CD14-positive monocyte (primary cell): Measurements from ENCODE around the gene MRPL49. TPM values are rescaled to one million over a fixed set of nuclear protein-coding genes. Genes with fewer than 3 reads are reported as not detected.

ENCODE experiments used
- DNase-seq, 3 donors: peaks; one replicate each; pipeline ENCODE4 v3.0.0-alpha.2; 2011 to 2022
- H2AFZ ChIP-seq: 2 replicates; pipeline ENCODE4 v1.6.0; 2012; ENCODE audit warnings: mild to moderate bottlenecking, low read depth, low read length, inconsistent platforms; ENCODE audit not compliant: insufficient read depth, poor library complexity, severe bottlenecking
- H3K27ac ChIP-seq, 2 donors: 1 replicate in 1 of 2; 2 replicates in 1 of 2; pipeline ENCODE4 v1.5.1; 2012 to 2013; ENCODE audit warnings: low read length in 2 of 2, control low read depth in 1 of 2, inconsistent platforms in 1 of 2, low read depth in 1 of 2, mild to moderate bottlenecking in 1 of 2
- H3K27me3 ChIP-seq, 2 donors: one replicate each; pipeline versions ENCODE4 v1.6.0 to v1.6.1; 2011 to 2013; ENCODE audit warnings: low read length in 2 of 2; ENCODE audit not compliant: control insufficient read depth in 2 of 2, insufficient read depth in 2 of 2
- H3K36me3 ChIP-seq, 2 donors: replicated peaks in 1 of 2; 1 replicate in 1 of 2; 2 replicates in 1 of 2; pipeline versions ENCODE4 v1.5.1 to v1.6.1; 2012 to 2013; ENCODE audit warnings: low read length in 2 of 2, control low read depth in 1 of 2, inconsistent platforms in 1 of 2, mild to moderate bottlenecking in 1 of 2; ENCODE audit not compliant: insufficient read depth in 2 of 2, control insufficient read depth in 1 of 2
- H3K4me1 ChIP-seq, 2 donors: 1 replicate in 1 of 2; 2 replicates in 1 of 2; pipeline versions ENCODE4 v1.5.1 to v1.6.1; 2012 to 2013; ENCODE audit warnings: low read length in 2 of 2, control low read depth in 1 of 2, inconsistent platforms in 1 of 2, mild to moderate bottlenecking in 1 of 2, moderate library complexity in 1 of 2; ENCODE audit not compliant: insufficient read depth in 2 of 2, control insufficient read depth in 1 of 2
- H3K4me2 ChIP-seq: replicated peaks from 2 replicates; pipeline ENCODE3; 2012; ENCODE audit warnings: low read length, moderate library complexity, mild to moderate bottlenecking; ENCODE audit not compliant: poor library complexity, severe bottlenecking; ENCODE audit errors: extremely low read depth
- H3K4me3 ChIP-seq, 3 experiments: fragments of 200-600 bp in 1 of 3; sonication (generic) in 1 of 3; replicated peaks in 1 of 3; 1 replicate in 2 of 3; 2 replicates in 1 of 3; pipeline ENCODE4 v1.5.1; 2011 to 2013; ENCODE audit warnings: low read length in 3 of 3, mild to moderate bottlenecking in 3 of 3, control low read depth in 2 of 3, low read depth in 2 of 3, inconsistent platforms in 1 of 3, moderate library complexity in 1 of 3
- H3K79me2 ChIP-seq: 2 replicates; pipeline ENCODE4 v1.6.0; 2012; ENCODE audit warnings: mild to moderate bottlenecking, control low read depth, inconsistent platforms, low read length, moderate library complexity; ENCODE audit not compliant: insufficient read depth
- H3K9ac ChIP-seq: 2 replicates; pipeline ENCODE4 v1.6.0; 2017; ENCODE audit warnings: low read length, mild to moderate bottlenecking; ENCODE audit not compliant: insufficient read depth, poor library complexity, severe bottlenecking
- H3K9me3 ChIP-seq, 2 donors: replicated peaks in 1 of 2; 1 replicate in 1 of 2; 2 replicates in 1 of 2; pipeline versions ENCODE4 v1.5.1 to v1.6.1; 2012 to 2013; ENCODE audit warnings: low read length in 2 of 2, control low read depth in 1 of 2; ENCODE audit not compliant: control insufficient read depth in 1 of 2, insufficient read depth in 1 of 2
- H4K20me1 ChIP-seq: 2 replicates; pipeline ENCODE4 v1.6.0; 2012; ENCODE audit warnings: mild to moderate bottlenecking, low read length, control low read depth, moderate library complexity; ENCODE audit not compliant: insufficient read depth
- H3K27ac Mint-ChIP-seq, 7 donors: one replicate each; pipeline ENCODE4 v1.8.0; 2020; ENCODE audit warnings: mild to moderate bottlenecking in 7 of 7, mixed read lengths in 7 of 7, moderate library complexity in 6 of 7, inconsistent platforms in 2 of 7
- H3K27me3 Mint-ChIP-seq, 3 donors: one replicate each; pipeline ENCODE4 v1.8.0; 2021 to 2022; ENCODE audit warnings: low read depth in 3 of 3, mild to moderate bottlenecking in 3 of 3, mixed read lengths in 3 of 3, moderate library complexity in 3 of 3, inconsistent platforms in 1 of 3
- H3K36me3 Mint-ChIP-seq, 2 donors: one replicate each; pipeline ENCODE4 v1.8.0; 2020; ENCODE audit warnings: mixed read lengths in 2 of 2, inconsistent platforms in 1 of 2, mild to moderate bottlenecking in 1 of 2
- H3K4me1 Mint-ChIP-seq: one replicate; pipeline ENCODE4 v1.8.0; 2020; ENCODE audit warnings: mild to moderate bottlenecking, mixed read lengths
- H3K4me3 Mint-ChIP-seq, 2 donors: one replicate each; pipeline ENCODE4 v1.8.0; 2020; ENCODE audit warnings: mild to moderate bottlenecking in 2 of 2, mixed read lengths in 2 of 2, moderate library complexity in 1 of 2
- H3K9me3 Mint-ChIP-seq, 7 donors: one replicate each; pipeline ENCODE4 v1.8.0; 2020 to 2022; ENCODE audit warnings: mixed read lengths in 7 of 7, mild to moderate bottlenecking in 6 of 7, moderate library complexity in 6 of 7, inconsistent platforms in 2 of 7
- CTCF ChIP-seq: fragments of 200-600 bp; IDR thresholded peaks from one replicate; pipeline ENCODE4 v1.8.0; 2022; ENCODE audit warnings: antibody characterized with exemption, mild to moderate bottlenecking
- WGBS: methylation state at CpG from one replicate; pipeline ENCODE4 v1.1.5; 2013; ENCODE audit warnings: missing lambda C conversion rate; ENCODE audit not compliant: insufficient coverage; 5-methylcytosine and 5-hydroxymethylcytosine counted together
- intact Hi-C, 2 donors: fragments of 100-400 bp; cut with micrococcal nuclease; formaldehyde crosslinking; loops; one replicate each; pipeline versions ENCODE4 v1.15.0 to v1.15.1; 2023
- polyA plus RNA-seq, 3 donors: library from polyadenylated mRNA; depleted of rRNA in 1 of 3; unstranded in 2 of 3; stranded (reverse) in 1 of 3; fragments of 300-500 nt in 2 of 3; fragments of >200 nt in 1 of 3; fragmentation: Illumina TruSeq in 2 of 3; gene quantifications; 1 replicate in 2 of 3; 2 replicates in 1 of 3; pipeline ENCODE4 v1.2.3, GENCODE V29; 2012 to 2021

Gene MRPL49
- polyA plus RNA-seq, 3 donors, result 19.8 to 33.9 (median 32.7) TPM

- TF ChIP-seq CTCF, result peak; percentile 98
- Histone ChIP-seq H4K20me1 (peaks cover 18% of the 10 kb centered on the region), H3K9ac (no peak overlapping the region), H3K79me2 (no peaks in the 10 kb centered on the region), H3K27me3 (peaks cover 0 to 15% of the 10 kb centered on the region in 2 donors), H3K27ac (peak overlapping the region in 1 of 2 donors; percentile 12), H3K4me1 (peaks cover 27 to 32% of the 10 kb centered on the region in 2 donors), H3K4me2 (peak overlapping the region; percentile 59), H2AFZ (peak overlapping the region; percentile 60), H3K9me3 (no peaks in the 10 kb centered on the region), H3K36me3 (peaks cover 21 to 43% of the 10 kb centered on the region in 2 donors), H3K4me3 (peak overlapping the region in 1 of 3 experiments; percentile 48)
- intact Hi-C loops, result loop anchor here in 1 of 2 donors (5.0 kb wide), 2 partner anchors 72 to 98 kb away; partner anchors contain the start of genes ARL2 and CAPN1
- Mint-ChIP-seq H3K27ac (peak overlapping the region in 4 of 7 donors; percentile 41 to 75 (median 52)), H3K4me1 (peaks cover 32% of the 10 kb centered on the region), H3K9me3 (peaks cover 0 to 5% (median 0%) of the 10 kb centered on the region in 7 donors), H3K4me3 (peak overlapping the region; percentile 45 to 71), H3K36me3 (peaks cover 31 to 36% of the 10 kb centered on the region in 2 donors), H3K27me3 (peaks cover 13 to 22% (median 15%) of the 10 kb centered on the region in 3 donors)
- under 1% methylated on average over 13 of the region's 18 CpGs for WGBS
- peak; percentile 68 to 83 (median 74) for DNase-seq
These were observed 11.7 kb upstream of the MRPL49 start for GRCh38 chr11:65110354-65110861.

GRCh38 chr11:65111159-65111743, 10.9 kb upstream of the MRPL49 start:
- Histone ChIP-seq H3K4me3 (peak overlapping the region in 1 of 3 experiments; percentile 81), H4K20me1 (peaks cover 24% of the 10 kb centered on the region), H3K36me3 (peaks cover 21 to 34% of the 10 kb centered on the region in 2 donors), H3K4me1 (peaks cover 29 to 37% of the 10 kb centered on the region in 2 donors), H3K27me3 (peaks cover 0 to 15% of the 10 kb centered on the region in 2 donors), H3K79me2 (peaks cover 5% of the 10 kb centered on the region), H2AFZ (peak overlapping the region; percentile 70), H3K9me3 (no peaks in the 10 kb centered on the region), H3K27ac (no peak overlapping the region), H3K9ac (no peak overlapping the region), H3K4me2 (peak overlapping the region; percentile 95)
- Mint-ChIP-seq H3K4me1 (peaks cover 37% of the 10 kb centered on the region), H3K27ac (peak overlapping the region in 3 of 7 donors; percentile 23 to 75 (median 25)), H3K36me3 (peaks cover 28 to 36% of the 10 kb centered on the region in 2 donors), H3K4me3 (peak overlapping the region; percentile 80 to 91), H3K9me3 (peaks cover 0 to 6% (median 0%) of the 10 kb centered on the region in 7 donors), H3K27me3 (peaks cover 13 to 22% (median 15%) of the 10 kb centered on the region in 3 donors)
- intact Hi-C loops, result loop anchor here in 1 of 2 donors (5.0 kb wide), 2 partner anchors 71 to 99 kb away; partner anchors contain the start of genes ARL2 and CAPN1
- no peak for TF ChIP-seq CTCF
- DNase-seq, result no peak
- WGBS, result 70% methylated on average over 31 of the region's 31 CpGs
